Keratinocyte (primary cell): ENCODE data around the gene KMT2B. TPM values are rescaled to one million over a fixed set of nuclear protein-coding genes. Genes with fewer than 3 reads are reported as not detected.

Experiments used
- DNase-seq: peaks from one replicate; pipeline ENCODE4 v3.0.0-alpha.2; 2011; ENCODE audit warnings: low read depth, missing footprints, low spot score
- FAIRE-seq: peaks from 2 replicates; lab custom pipeline; 2011; peaks lifted over from hg19 to GRCh38; lab: Jason Lieb, UNC
- H2AFZ ChIP-seq: 2 replicates; pipeline ENCODE4 v1.6.0; 2012; ENCODE audit warnings: low read length, control low read depth, inconsistent platforms; ENCODE audit not compliant: control insufficient read depth
- H3K27ac ChIP-seq: 2 replicates; pipeline ENCODE4 v1.5.1; 2011; ENCODE audit warnings: low read length; ENCODE audit not compliant: control insufficient read depth, insufficient read depth
- H3K27me3 ChIP-seq: 3 replicates; pipeline ENCODE4 v1.6.0; 2011; ENCODE audit warnings: low read length; ENCODE audit not compliant: control insufficient read depth, insufficient read depth; ENCODE audit errors: extremely low read depth
- H3K36me3 ChIP-seq, 2 experiments: 2 replicates in 1 of 2; 3 replicates in 1 of 2; pipeline ENCODE4 v1.5.1; 2011; ENCODE audit warnings: low read length in 2 of 2, mild to moderate bottlenecking in 1 of 2; ENCODE audit not compliant: control insufficient read depth in 2 of 2, insufficient read depth in 2 of 2; ENCODE audit errors: extremely low read depth in 1 of 2
- H3K4me1 ChIP-seq: 3 replicates; pipeline ENCODE4 v1.5.1; 2011; ENCODE audit warnings: low read length; ENCODE audit not compliant: control insufficient read depth, insufficient read depth; ENCODE audit errors: extremely low read depth
- H3K4me2 ChIP-seq: 3 replicates; pipeline ENCODE4 v1.6.0; 2011; ENCODE audit warnings: low read depth, low read length; ENCODE audit not compliant: control insufficient read depth, insufficient read depth; ENCODE audit errors: extremely low read depth
- H3K4me3 ChIP-seq, 3 experiments: fragments of 200-600 bp in 1 of 3; sonication (generic) in 1 of 3; 2 replicates in 2 of 3; 3 replicates in 1 of 3; pipeline ENCODE4 v1.5.1; 2011 to 2016; ENCODE audit warnings: low read length in 3 of 3, mild to moderate bottlenecking in 3 of 3, control low read depth in 2 of 3, inconsistent platforms in 1 of 3, low read depth in 1 of 3, mixed read lengths in 1 of 3, mixed run types in 1 of 3, moderate library complexity in 1 of 3; ENCODE audit not compliant: control insufficient read depth in 2 of 3, insufficient read depth in 2 of 3; ENCODE audit errors: extremely low read depth in 1 of 3
- H3K79me2 ChIP-seq: 2 replicates; pipeline ENCODE4 v1.6.0; 2012; ENCODE audit warnings: low read length; ENCODE audit not compliant: control insufficient read depth, insufficient read depth
- H3K9ac ChIP-seq: 3 replicates; pipeline ENCODE4 v1.6.0; 2011; ENCODE audit warnings: low read length; ENCODE audit not compliant: control insufficient read depth, insufficient read depth; ENCODE audit errors: extremely low read depth
- H3K9me1 ChIP-seq: 3 replicates; pipeline ENCODE4 v1.6.0; 2011; ENCODE audit warnings: low read length; ENCODE audit not compliant: control insufficient read depth, insufficient read depth; ENCODE audit errors: extremely low read depth
- H3K9me3 ChIP-seq: 2 replicates; pipeline ENCODE4 v1.5.1; 2012; ENCODE audit warnings: low read depth, low read length; ENCODE audit not compliant: control insufficient read depth
- H4K20me1 ChIP-seq: 3 replicates; pipeline ENCODE4 v1.6.0; 2011; ENCODE audit warnings: low read length; ENCODE audit not compliant: control insufficient read depth, insufficient read depth; ENCODE audit errors: extremely low read depth
- CTCF ChIP-seq, 3 experiments: IDR thresholded peaks in 1 of 3; conservative IDR thresholded peaks in 1 of 3; optimal IDR thresholded peaks in 1 of 3; 2 replicates in 2 of 3; 3 replicates in 1 of 3; pipeline versions ENCODE3 to v1.5.1; 2011; ENCODE audit warnings: low read length in 3 of 3, mild to moderate bottlenecking in 3 of 3, moderate library complexity in 2 of 3, control low read depth in 1 of 3, inconsistent platforms in 1 of 3; ENCODE audit not compliant: insufficient read depth in 2 of 3; ENCODE audit errors: extremely low read depth in 1 of 3
- EZH2 ChIP-seq: IDR thresholded peaks from one replicate; pipeline ENCODE4 v1.6.1; 2012; ENCODE audit warnings: inconsistent platforms, mild to moderate bottlenecking, low read length, moderate library complexity
- dilution Hi-C: fragments of 300-500 bp; cut with MboI; formaldehyde crosslinking; loops from one replicate; pipeline ENCODE4 v1.7.0; 2020; ENCODE audit warnings: low sequenced_read_pairs; ENCODE audit not compliant: extremely low pct_ligation_motif_present
- polyA plus RNA-seq, 5 experiments: library from polyadenylated mRNA; depleted of rRNA in 3 of 5; stranded (reverse) in 3 of 5; stranded (forward) in 1 of 5; unstranded in 1 of 5; fragments of >200 nt; gene quantifications; 1 replicate in 1 of 5; 2 replicates in 3 of 5; 3 replicates in 1 of 5; pipeline versions ENCODE4 v1.2.1 to v1.2.3, GENCODE V29; 2011 to 2012; ENCODE audit warnings: missing spikeins in 2 of 5, low read depth in 1 of 5, low replicate concordance in 1 of 5

Gene KMT2B
- polyA plus RNA-seq, 1 donor (not counting 4 experiments of a cell fraction or from before 2014, with no cell fraction given) = 7.7 TPM

GRCh38 chr19:35729021-35729420, 11.2 kb downstream of the KMT2B start:
- H3K79me2 ChIP-seq = peaks cover 4% of the 10 kb centered on the region
- no peaks in the 10 kb centered on the region for H3K27me3 ChIP-seq
- no peaks in the 10 kb centered on the region for H3K9me1 ChIP-seq
- no peak for DNase-seq
- no peak overlapping the region for H3K27ac ChIP-seq
- no peak for FAIRE-seq
- H3K4me3 ChIP-seq = no peak overlapping the region
- dilution Hi-C loops = no loop called here
- H2AFZ ChIP-seq = no peak overlapping the region
- no peaks in the 10 kb centered on the region for H3K9me3 ChIP-seq
- H3K4me2 ChIP-seq = no peak overlapping the region
- no peak overlapping the region for H3K9ac ChIP-seq
- H4K20me1 ChIP-seq = no peaks in the 10 kb centered on the region
- peaks cover 64 to 75% of the 10 kb centered on the region in 2 experiments for H3K36me3 ChIP-seq
- H3K4me1 ChIP-seq = no peaks in the 10 kb centered on the region
- TF ChIP-seq EZH2 = no peak
- TF ChIP-seq CTCF (optimal IDR thresholded peaks at IDR 0.05 in 1 of 3, IDR thresholded peaks at IDR 0.05 in 1 of 3, conservative IDR thresholded peaks at IDR 0.05 in 1 of 3; ENCODE audit: extremely low read depth in 1 of 3, insufficient read depth in 2 of 3, low read length in 3 of 3) = no peak

- Histone ChIP-seq H3K27ac (no peak overlapping the region), H3K9me3 (no peaks in the 10 kb centered on the region), H3K4me3 (no peak overlapping the region), H3K9me1 (no peaks in the 10 kb centered on the region), H3K4me2 (no peak overlapping the region), H3K36me3 (peaks cover 66 to 75% of the 10 kb centered on the region in 2 experiments), H3K79me2 (peaks cover 4% of the 10 kb centered on the region), H3K27me3 (no peaks in the 10 kb centered on the region), H3K9ac (no peak overlapping the region), H3K4me1 (no peaks in the 10 kb centered on the region), H4K20me1 (no peaks in the 10 kb centered on the region), H2AFZ (no peak overlapping the region)
- TF ChIP-seq CTCF (optimal IDR thresholded peaks at IDR 0.05 in 1 of 3, IDR thresholded peaks at IDR 0.05 in 1 of 3, conservative IDR thresholded peaks at IDR 0.05 in 1 of 3; ENCODE audit: extremely low read depth in 1 of 3, insufficient read depth in 2 of 3, low read length in 3 of 3) = no peak
- TF ChIP-seq EZH2 = no peak
- dilution Hi-C loops = no loop called here
- no peak for FAIRE-seq
- no peak for DNase-seq
Measured at GRCh38 chr19:35729763-35730162, 12.0 kb downstream of the KMT2B start.
